Activated CD4-positive, alpha-beta memory T cell treated with anti-CD3 and anti-CD28 coated beads, Interleukin-2, amount 10 ng/mL, durations not matched to agents 7 days and 5 days (primary cell): Measurements from ENCODE around the gene KLHL36. TPM values are rescaled to one million over a fixed set of nuclear protein-coding genes. Genes with fewer than 3 reads are reported as not detected.
"Not testable (repeated sequence)": the region's sequence is repeated elsewhere in the genome, so short reads cannot be mapped to it uniquely, and the experiment has no call there.

Source experiments
- CTCF ChIA-PET: fragments of 350-600 bp; sonication (Branson Sonifier 250); formaldehyde crosslinking; loops from one replicate; lab custom pipeline; 2021; ENCODE audit warnings: antibody characterized with exemption, inconsistent platforms; lab: Charles Lee
- POLR2A ChIA-PET: fragments of 350-600 bp; sonication (Branson Sonifier 250); formaldehyde crosslinking; loops from one replicate; lab custom pipeline; 2021; ENCODE audit warnings: antibody characterized with exemption; lab: Charles Lee
- DNase-seq: peaks from one replicate; pipeline ENCODE4 v3.0.0-alpha.2; 2020
- H3K27ac Mint-ChIP-seq: one replicate; pipeline ENCODE4 v1.8.0; 2021; ENCODE audit warnings: mild to moderate bottlenecking, mixed read lengths
- H3K27me3 Mint-ChIP-seq: one replicate; pipeline ENCODE4 v1.8.0; 2021; ENCODE audit warnings: mixed read lengths
- H3K36me3 Mint-ChIP-seq: one replicate; pipeline ENCODE4 v1.8.0; 2021; ENCODE audit warnings: low read depth, mixed read lengths
- H3K4me1 Mint-ChIP-seq: one replicate; pipeline ENCODE4 v1.8.0; 2021; ENCODE audit warnings: mixed read lengths
- H3K4me3 Mint-ChIP-seq: one replicate; pipeline ENCODE4 v1.8.0; 2021; ENCODE audit warnings: mild to moderate bottlenecking, mixed read lengths
- H3K9me3 Mint-ChIP-seq: one replicate; pipeline ENCODE4 v1.8.0; 2021; ENCODE audit warnings: mixed read lengths
- total RNA-seq, 2 experiments: library from RNA; stranded (reverse); gene quantifications; one replicate each; pipeline ENCODE4 v1.2.3, GENCODE V29; 2021

The KLHL36 gene
- total RNA-seq, 2 experiments from 2014 or later: 45.7 to 49.0 TPM

- Mint-ChIP-seq H3K9me3 (no peaks in the 10 kb centered on the region), H3K27me3 (peaks cover 16% of the 10 kb centered on the region), H3K36me3 (peaks cover 41% of the 10 kb centered on the region), H3K4me1 (peaks cover 57% of the 10 kb centered on the region), H3K4me3 (peak within 1 kb of the TSS; percentile 97), H3K27ac (peak within 1 kb of the TSS; percentile 76)
- peak; percentile 95 for DNase-seq
- POLR2A ChIA-PET: interaction anchor here (0.5 to 9.3 kb wide), 7 partner anchors 10 to 102 kb away, joined by 3 to 216 read pairs (median 6); no protein-coding TSS in a partner anchor
- CTCF ChIA-PET: interaction anchor here (0.6 to 1.0 kb wide), 3 partner anchors 99 to 122 kb away, joined by 3 to 4 read pairs (median 3); no protein-coding TSS in a partner anchor
Observed at GRCh38 chr16:84617791-84618580, 30.3 kb upstream of the KLHL36 start, which contains the start of gene COTL1. COTL1 (minus strand) TSS chr16:84618078; CDS start chr16:84617914, 164 bp downstream.

GRCh38 chr16:84618581-84619460, 29.5 kb upstream of the KLHL36 start:
- Mint-ChIP-seq H3K9me3 (no peaks in the 10 kb centered on the region), H3K36me3 (peaks cover 33% of the 10 kb centered on the region), H3K4me3 (peak overlapping the region; percentile 54), H3K4me1 (peaks cover 49% of the 10 kb centered on the region), H3K27me3 (peaks cover 22% of the 10 kb centered on the region), H3K27ac (no peak overlapping the region)
- DNase-seq: no peak
- POLR2A ChIA-PET: interaction anchor here (1.0 to 9.3 kb wide), 5 partner anchors 11 to 102 kb away, joined by 3 to 216 read pairs (median 6); no protein-coding TSS in a partner anchor
- CTCF ChIA-PET: interaction anchor here (0.6 to 4.6 kb wide), 4 partner anchors 100 to 121 kb away, joined by 3 to 36 read pairs (median 4); no protein-coding TSS in a partner anchor

GRCh38 chr16:84620913-84621312, 27.4 kb upstream of the KLHL36 start:
- H3K27ac Mint-ChIP-seq, DNase-seq, H3K4me3 Mint-ChIP-seq, H3K9me3 Mint-ChIP-seq: not testable (repeated sequence)
- CTCF ChIA-PET: interaction anchor here (0.7 to 4.6 kb wide), 17 partner anchors 9 to 119 kb away, joined by 3 to 62 read pairs (median 4); no protein-coding TSS in a partner anchor
- POLR2A ChIA-PET: interaction anchor here (0.8 to 1.6 kb wide), 7 partner anchors 13 to 115 kb away, joined by 3 to 7 read pairs (median 4); no protein-coding TSS in a partner anchor
- peaks cover 28% of the 10 kb centered on the region for H3K4me1 Mint-ChIP-seq
- peaks cover 33% of the 10 kb centered on the region for H3K27me3 Mint-ChIP-seq
- peaks cover 12% of the 10 kb centered on the region for H3K36me3 Mint-ChIP-seq

- no peak for DNase-seq
- no peak overlapping the region for H3K4me3 Mint-ChIP-seq
- no peaks in the 10 kb centered on the region for H3K36me3 Mint-ChIP-seq
- ChIA-PET POLR2A (no interaction called here), CTCF (interaction anchor here (0.6 to 1.3 kb wide), 2 partner anchors 113 to 287 kb away, joined by 3 read pairs; no protein-coding TSS in a partner anchor)
- H3K4me1 Mint-ChIP-seq: peaks cover 18% of the 10 kb centered on the region
- no peak overlapping the region for H3K27ac Mint-ChIP-seq
- H3K9me3 Mint-ChIP-seq: no peaks in the 10 kb centered on the region
- H3K27me3 Mint-ChIP-seq: peaks cover 36% of the 10 kb centered on the region
Observed at GRCh38 chr16:84625556-84625955, 22.8 kb upstream of the KLHL36 start.

GRCh38 chr16:84628226-84628731, 20.0 kb upstream of the KLHL36 start:
- Mint-ChIP-seq H3K27ac (no peak overlapping the region), H3K4me1 (peaks cover 24% of the 10 kb centered on the region), H3K27me3 (peaks cover 43% of the 10 kb centered on the region), H3K9me3 (no peaks in the 10 kb centered on the region), H3K36me3 (no peaks in the 10 kb centered on the region), H3K4me3 (no peak overlapping the region)
- no peak for DNase-seq
- POLR2A ChIA-PET: no interaction called here
- CTCF ChIA-PET: interaction anchor here (1.0 to 3.0 kb wide), 3 partner anchors 111 to 122 kb away, joined by 3 to 12 read pairs (median 4); no protein-coding TSS in a partner anchor

GRCh38 chr16:84629580-84629979, 18.7 kb upstream of the KLHL36 start:
- DNase-seq: no peak
- peaks cover 43% of the 10 kb centered on the region for H3K27me3 Mint-ChIP-seq
- ChIA-PET CTCF (interaction anchor here (0.8 kb wide), 1 partner anchor 97 kb away, joined by 3 read pairs; no protein-coding TSS in a partner anchor), POLR2A (no interaction called here)
- no peaks in the 10 kb centered on the region for H3K9me3 Mint-ChIP-seq
- H3K4me3 Mint-ChIP-seq: no peak overlapping the region
- no peaks in the 10 kb centered on the region for H3K36me3 Mint-ChIP-seq
- peaks cover 24% of the 10 kb centered on the region for H3K4me1 Mint-ChIP-seq
- H3K27ac Mint-ChIP-seq: no peak overlapping the region

GRCh38 chr16:84630009-84630408, 18.3 kb upstream of the KLHL36 start:
- Mint-ChIP-seq H3K27ac (no peak overlapping the region), H3K36me3 (no peaks in the 10 kb centered on the region), H3K9me3 (no peaks in the 10 kb centered on the region), H3K27me3 (peaks cover 43% of the 10 kb centered on the region), H3K4me1 (peaks cover 24% of the 10 kb centered on the region), H3K4me3 (no peak overlapping the region)
- POLR2A ChIA-PET: no interaction called here
- CTCF ChIA-PET: interaction anchor here (0.8 kb wide), 1 partner anchor 96 kb away, joined by 3 read pairs; no protein-coding TSS in a partner anchor
- no peak for DNase-seq

GRCh38 chr16:84630446-84631152, 17.7 kb upstream of the KLHL36 start:
- POLR2A ChIA-PET: no interaction called here
- peaks cover 24% of the 10 kb centered on the region for H3K4me1 Mint-ChIP-seq
- H3K4me3 Mint-ChIP-seq: peak overlapping the region; percentile 9
- CTCF ChIA-PET: no interaction called here
- H3K27me3 Mint-ChIP-seq: peaks cover 45% of the 10 kb centered on the region
- H3K9me3 Mint-ChIP-seq: no peaks in the 10 kb centered on the region
- peak overlapping the region; percentile 54 for H3K27ac Mint-ChIP-seq
- H3K36me3 Mint-ChIP-seq: no peaks in the 10 kb centered on the region
- DNase-seq: no peak

GRCh38 chr16:84631153-84631466, 17.2 kb upstream of the KLHL36 start:
- Mint-ChIP-seq H3K36me3 (no peaks in the 10 kb centered on the region), H3K4me1 (peaks cover 24% of the 10 kb centered on the region), H3K27ac (peak overlapping the region; percentile 54), H3K27me3 (peaks cover 46% of the 10 kb centered on the region), H3K4me3 (no peak overlapping the region), H3K9me3 (no peaks in the 10 kb centered on the region)
- POLR2A ChIA-PET: no interaction called here
- no peak for DNase-seq
- CTCF ChIA-PET: no interaction called here

GRCh38 chr16:84631886-84632285, 16.4 kb upstream of the KLHL36 start:
- Mint-ChIP-seq H3K27ac (no peak overlapping the region), H3K36me3 (no peaks in the 10 kb centered on the region), H3K9me3 (no peaks in the 10 kb centered on the region), H3K27me3 (peaks cover 46% of the 10 kb centered on the region), H3K4me3 (no peak overlapping the region), H3K4me1 (peaks cover 24% of the 10 kb centered on the region)
- no peak for DNase-seq
- POLR2A ChIA-PET: interaction anchor here (0.5 kb wide), 1 partner anchor 113 kb away, joined by 3 read pairs; no protein-coding TSS in a partner anchor
- CTCF ChIA-PET: no interaction called here

GRCh38 chr16:84632862-84633261, 15.4 kb upstream of the KLHL36 start:
- DNase-seq, H3K36me3 Mint-ChIP-seq, H3K27ac Mint-ChIP-seq, CTCF ChIA-PET, H3K9me3 Mint-ChIP-seq, H3K4me3 Mint-ChIP-seq, POLR2A ChIA-PET: not testable (repeated sequence)
- Mint-ChIP-seq H3K4me1 (peaks cover 26% of the 10 kb centered on the region), H3K27me3 (peaks cover 48% of the 10 kb centered on the region)

- ChIA-PET POLR2A (no interaction called here), CTCF (no interaction called here)
- peaks cover 44% of the 10 kb centered on the region for H3K27me3 Mint-ChIP-seq
- DNase-seq: no peak
- H3K4me1 Mint-ChIP-seq: peaks cover 33% of the 10 kb centered on the region
- no peak overlapping the region for H3K4me3 Mint-ChIP-seq
- H3K9me3 Mint-ChIP-seq: no peaks in the 10 kb centered on the region
- no peak overlapping the region for H3K27ac Mint-ChIP-seq
- H3K36me3 Mint-ChIP-seq: no peaks in the 10 kb centered on the region
Observed at GRCh38 chr16:84633622-84634021, 14.7 kb upstream of the KLHL36 start.
